ENCODE data around the gene OR52E1.

The OR52E1 gene

GRCh38 chr11:5118893-5119292 is 49.5 kb downstream of the OR52E1 start:
- DNase-seq: no peak

Measured in NCI-H1092 treated with DMSO at 0.1 percent for 48 hours (cell line).